H9 (cell line): ENCODE results near the gene ADGRF5. TPM values are rescaled to one million over a fixed set of nuclear protein-coding genes. Genes with fewer than 3 reads are reported as not detected.

ENCODE experiments used
- DNase-seq: peaks from one replicate; pipeline ENCODE4 v3.0.0-alpha.2; 2017
- H2AFZ ChIP-seq: one replicate; pipeline ENCODE4 v1.6.1; 2013; ENCODE audit warnings: mild to moderate bottlenecking, low read length, control low read depth, moderate library complexity
- H2AK5ac ChIP-seq: 2 replicates; pipeline ENCODE4 v1.6.1; 2013; ENCODE audit warnings: low read length, control low read depth, mixed read lengths; ENCODE audit not compliant: insufficient read length
- H2BK120ac ChIP-seq: one replicate; pipeline ENCODE4 v1.6.1; 2013; ENCODE audit warnings: low read depth, mild to moderate bottlenecking, low read length, control low read depth, inconsistent platforms; ENCODE audit not compliant: poor library complexity, severe bottlenecking
- H2BK12ac ChIP-seq: 2 replicates; pipeline ENCODE4 v1.6.1; 2013; ENCODE audit warnings: low read length, control low read depth, mixed read lengths, low read depth; ENCODE audit not compliant: insufficient read length
- H2BK15ac ChIP-seq: 2 replicates; pipeline ENCODE4 v1.6.1; 2013; ENCODE audit warnings: low read depth, low read length, control low read depth
- H2BK20ac ChIP-seq: one replicate; pipeline ENCODE4 v1.6.1; 2013; ENCODE audit warnings: low read depth, mild to moderate bottlenecking, low read length, control low read depth, inconsistent platforms; ENCODE audit not compliant: poor library complexity, severe bottlenecking
- H2BK5ac ChIP-seq: 2 replicates; pipeline ENCODE4 v1.6.1; 2013; ENCODE audit warnings: low read length, control low read depth, mixed read lengths; ENCODE audit not compliant: insufficient read length
- H3K14ac ChIP-seq: 2 replicates; pipeline ENCODE4 v1.6.1; 2013; ENCODE audit warnings: low read length, control low read depth; ENCODE audit not compliant: insufficient read depth
- H3K18ac ChIP-seq: 2 replicates; pipeline ENCODE4 v1.6.1; 2013; ENCODE audit warnings: low read depth, mild to moderate bottlenecking, mixed read lengths, low read length, control low read depth; ENCODE audit not compliant: insufficient read length
- H3K23ac ChIP-seq: 2 replicates; pipeline ENCODE4 v1.6.1; 2013; ENCODE audit warnings: low read length, control low read depth, mixed read lengths, low read depth; ENCODE audit not compliant: insufficient read length
- H3K23me2 ChIP-seq: 2 replicates; pipeline ENCODE4 v1.6.1; 2013; ENCODE audit warnings: low read depth, mild to moderate bottlenecking, mixed read lengths, low read length, control low read depth; ENCODE audit not compliant: insufficient read length, poor library complexity, severe bottlenecking
- H3K27ac ChIP-seq: 2 replicates; pipeline ENCODE4 v1.5.1; 2013; ENCODE audit warnings: low read length, control low read depth, mixed read lengths, low read depth; ENCODE audit not compliant: insufficient read length
- H3K27me3 ChIP-seq: 2 replicates; pipeline ENCODE4 v1.6.1; 2013; ENCODE audit warnings: low read length, control low read depth, inconsistent platforms; ENCODE audit not compliant: insufficient read depth
- H3K4ac ChIP-seq: 2 replicates; pipeline ENCODE4 v1.6.1; 2013; ENCODE audit warnings: low read depth, mild to moderate bottlenecking, control low read depth, inconsistent platforms, low read length, moderate library complexity
- H3K4me1 ChIP-seq: 2 replicates; pipeline ENCODE4 v1.6.1; 2013; ENCODE audit warnings: low read length, control low read depth, inconsistent platforms; ENCODE audit not compliant: insufficient read depth
- H3K4me2 ChIP-seq: 2 replicates; pipeline ENCODE4 v1.6.1; 2013; ENCODE audit warnings: low read length, control low read depth, mixed read lengths; ENCODE audit not compliant: insufficient read length, insufficient read depth
- H3K56ac ChIP-seq: 2 replicates; pipeline ENCODE4 v1.6.1; 2013; ENCODE audit warnings: low read depth, mild to moderate bottlenecking, mixed read lengths, low read length, control low read depth; ENCODE audit not compliant: insufficient read length
- H3K79me1 ChIP-seq: 2 replicates; pipeline ENCODE4 v1.6.1; 2013; ENCODE audit warnings: low read depth, mild to moderate bottlenecking, moderate library complexity, low read length, control low read depth, inconsistent platforms; ENCODE audit not compliant: insufficient read depth, poor library complexity, severe bottlenecking
- H3K79me2 ChIP-seq: 2 replicates; pipeline ENCODE4 v1.6.1; 2013; ENCODE audit warnings: low read length, control low read depth, inconsistent platforms; ENCODE audit not compliant: insufficient read depth
- H3K9ac ChIP-seq: 2 replicates; pipeline ENCODE4 v1.6.1; 2013; ENCODE audit warnings: low read length, control low read depth, mixed read lengths; ENCODE audit not compliant: insufficient read length; ENCODE audit errors: extremely low read depth
- H3K9me3 ChIP-seq: one replicate; pipeline ENCODE4 v1.6.1; 2013; ENCODE audit warnings: low read depth, low read length, inconsistent platforms; ENCODE audit not compliant: control insufficient read depth
- H3T11ph ChIP-seq: one replicate; pipeline ENCODE4 v1.6.1; 2013; ENCODE audit warnings: mild to moderate bottlenecking, low read length, control low read depth, inconsistent platforms
- H4K20me1 ChIP-seq: one replicate; pipeline ENCODE4 v1.6.1; 2013; ENCODE audit not compliant: control insufficient read depth, insufficient read length, insufficient read depth
- H4K5ac ChIP-seq: 2 replicates; pipeline ENCODE4 v1.6.1; 2013; ENCODE audit warnings: low read depth, mild to moderate bottlenecking, mixed read lengths, low read length, control low read depth; ENCODE audit not compliant: insufficient read length
- H4K8ac ChIP-seq: replicated peaks from 2 replicates; pipeline ENCODE4 v1.6.1; 2013; ENCODE audit warnings: low read length, control low read depth, mixed read lengths, low read depth; ENCODE audit not compliant: insufficient read length
- H4K91ac ChIP-seq: 2 replicates; pipeline ENCODE4 v1.6.1; 2013; ENCODE audit warnings: low read depth, mild to moderate bottlenecking, moderate library complexity, mixed read lengths, low read length, control low read depth; ENCODE audit not compliant: insufficient read length
- H3K27ac Mint-ChIP-seq, 3 experiments: 2 replicates in 2 of 3; 3 replicates in 1 of 3; pipeline ENCODE4 v1.8.0; 2020 to 2021; ENCODE audit warnings: mixed read lengths in 3 of 3, mild to moderate bottlenecking in 1 of 3, moderate library complexity in 1 of 3
- H3K27me3 Mint-ChIP-seq: 2 replicates; pipeline ENCODE4 v1.8.0; 2021; ENCODE audit warnings: low read depth, mild to moderate bottlenecking, moderate library complexity, mixed read lengths
- H3K36me3 Mint-ChIP-seq, 3 experiments: 2 replicates in 2 of 3; 3 replicates in 1 of 3; pipeline ENCODE4 v1.8.0; 2020 to 2021; ENCODE audit warnings: low read depth in 3 of 3, mixed read lengths in 3 of 3; ENCODE audit not compliant: insufficient read depth in 1 of 3
- H3K4me1 Mint-ChIP-seq, 2 experiments: 2 replicates each; pipeline ENCODE4 v1.8.0; 2020; ENCODE audit warnings: mixed read lengths in 2 of 2
- H3K4me3 Mint-ChIP-seq, 2 experiments: 2 replicates in 1 of 2; 3 replicates in 1 of 2; pipeline ENCODE4 v1.8.0; 2020 to 2021; ENCODE audit warnings: mild to moderate bottlenecking in 2 of 2, mixed read lengths in 2 of 2, moderate library complexity in 1 of 2
- H3K9me3 Mint-ChIP-seq, 2 experiments: 2 replicates in 1 of 2; 3 replicates in 1 of 2; pipeline ENCODE4 v1.8.0; 2020; ENCODE audit warnings: mild to moderate bottlenecking in 2 of 2, mixed read lengths in 2 of 2, moderate library complexity in 1 of 2
- WGBS: extraction: QIAGEN DNeasy Blood & Tissue Kit; methylation state at CpG from one replicate; pipeline ENCODE4 v1.1.7; 2013; ENCODE audit warnings: missing lambda C conversion rate, low lambda C conversion rate, mixed read lengths; ENCODE audit not compliant: insufficient read length; ENCODE audit errors: extremely low coverage; 5-methylcytosine and 5-hydroxymethylcytosine counted together
- total RNA-seq: library from RNA; stranded (reverse); gene quantifications from 2 replicates; pipeline ENCODE4 v1.2.1, GENCODE V29; 2021
- TF ChIP-seq, protein P1 (sequence below): fragments of 200-600 bp; sonication (generic); conservative IDR thresholded peaks from 3 replicates; pipeline ENCODE4 v1.8.0; 2021; ENCODE audit warnings: antibody characterized with exemption, mild to moderate bottlenecking

The ADGRF5 gene
- total RNA-seq, 1 experiment from 2014 or later = not detected

GRCh38 chr6:46895930-46896329, 25.8 kb downstream of the ADGRF5 start:
- no peak overlapping the region for H3K56ac ChIP-seq
- H3K4ac ChIP-seq = no peak overlapping the region
- H3K23ac ChIP-seq = no peak overlapping the region
- H3K27me3 Mint-ChIP-seq = peaks cover 2% of the 10 kb centered on the region; the same call in 1 of the 2 replicates
- H3K27ac ChIP-seq = no peak overlapping the region
- no peak overlapping the region for H4K8ac ChIP-seq
- no peaks in the 10 kb centered on the region for H3K27me3 ChIP-seq
- H4K91ac ChIP-seq = no peak overlapping the region
- no peaks in the 10 kb centered on the region for H4K20me1 ChIP-seq
- no peak for DNase-seq
- H2BK12ac ChIP-seq = no peak overlapping the region
- no peaks in the 10 kb centered on the region for H3K9me3 ChIP-seq
- H3K18ac ChIP-seq = no peak overlapping the region
- H3K4me1 ChIP-seq = no peaks in the 10 kb centered on the region
- no peak overlapping the region for H2BK5ac ChIP-seq
- no peak overlapping the region for H3K4me2 ChIP-seq
- H3K36me3 Mint-ChIP-seq = no peaks in the 10 kb centered on the region; a peak in 1 of 7 replicates
- H3T11ph ChIP-seq = no peak overlapping the region
- H2BK20ac ChIP-seq = no peak overlapping the region
- no peaks in the 10 kb centered on the region; a peak in 1 of 5 replicates for H3K9me3 Mint-ChIP-seq
- no peaks in the 10 kb centered on the region for H3K23me2 ChIP-seq
- no peak overlapping the region for H3K4me3 Mint-ChIP-seq
- no peak overlapping the region for H4K5ac ChIP-seq
- TF ChIP-seq, protein P1, sequence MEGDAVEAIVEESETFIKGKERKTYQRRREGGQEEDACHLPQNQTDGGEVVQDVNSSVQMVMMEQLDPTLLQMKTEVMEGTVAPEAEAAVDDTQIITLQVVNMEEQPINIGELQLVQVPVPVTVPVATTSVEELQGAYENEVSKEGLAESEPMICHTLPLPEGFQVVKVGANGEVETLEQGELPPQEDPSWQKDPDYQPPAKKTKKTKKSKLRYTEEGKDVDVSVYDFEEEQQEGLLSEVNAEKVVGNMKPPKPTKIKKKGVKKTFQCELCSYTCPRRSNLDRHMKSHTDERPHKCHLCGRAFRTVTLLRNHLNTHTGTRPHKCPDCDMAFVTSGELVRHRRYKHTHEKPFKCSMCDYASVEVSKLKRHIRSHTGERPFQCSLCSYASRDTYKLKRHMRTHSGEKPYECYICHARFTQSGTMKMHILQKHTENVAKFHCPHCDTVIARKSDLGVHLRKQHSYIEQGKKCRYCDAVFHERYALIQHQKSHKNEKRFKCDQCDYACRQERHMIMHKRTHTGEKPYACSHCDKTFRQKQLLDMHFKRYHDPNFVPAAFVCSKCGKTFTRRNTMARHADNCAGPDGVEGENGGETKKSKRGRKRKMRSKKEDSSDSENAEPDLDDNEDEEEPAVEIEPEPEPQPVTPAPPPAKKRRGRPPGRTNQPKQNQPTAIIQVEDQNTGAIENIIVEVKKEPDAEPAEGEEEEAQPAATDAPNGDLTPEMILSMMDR = no peak
- no CpG with 5 or more reads among the region's 7 CpGs for WGBS
- H2BK120ac ChIP-seq = no peak overlapping the region
- H2AK5ac ChIP-seq = no peak overlapping the region
- H3K27ac Mint-ChIP-seq = peak overlapping the region in 1 of 3 experiments; percentile 38; a peak in 1 of 7 replicates
- H3K79me1 ChIP-seq = no peaks in the 10 kb centered on the region
- no peak overlapping the region for H2BK15ac ChIP-seq
- no peak overlapping the region for H2AFZ ChIP-seq
- H3K79me2 ChIP-seq = no peaks in the 10 kb centered on the region
- no peak overlapping the region for H3K9ac ChIP-seq
- peaks cover 11 to 15% of the 10 kb centered on the region in 2 experiments for H3K4me1 Mint-ChIP-seq
- no peak overlapping the region for H3K14ac ChIP-seq
